Panc1 (cell line): Measurements from ENCODE around the gene UTF1. TPM values are rescaled to one million over a fixed set of nuclear protein-coding genes. Genes with fewer than 3 reads are reported as not detected.

Source experiments
- ATAC-seq: fragments of 200-7000 bp; cut with Tn5 transposase; 2 replicates; pipeline ENCODE4 v1.9.1; 2020; ENCODE audit warnings: mild to moderate bottlenecking, moderate library complexity
- BruUV-seq: library from RNA; stranded (reverse); fragments of 400-500 nt; replicated peaks from 2 replicates; lab custom pipeline; 2021; lab: Mats Ljungman, UMichigan
- CTCF ChIA-PET: fragments of 300-600 bp; sonication (Branson Sonifier 250); formaldehyde crosslinking; loops from one replicate; lab custom pipeline; 2022; ENCODE audit warnings: antibody characterized with exemption; lab: Charles Lee
- POLR2A ChIA-PET: fragments of 300-600 bp; sonication (Branson Sonifier 250); formaldehyde crosslinking; loops from one replicate; lab custom pipeline; 2022; ENCODE audit warnings: antibody characterized with exemption; lab: Charles Lee
- DNase-seq: peaks from one replicate; pipeline ENCODE4 v3.0.0-alpha.2; 2010; ENCODE audit warnings: low read depth, low spot score
- H3K27ac ChIP-seq: 2 replicates; pipeline ENCODE4 v1.5.1; 2011; ENCODE audit warnings: mild to moderate bottlenecking, low read length, inconsistent platforms
- H3K27me3 ChIP-seq: fragments of 200-500 bp; sonication (Bioruptor generic); 2 replicates; pipeline ENCODE4 v1.6.0; 2014; ENCODE audit warnings: low read length, inconsistent platforms; ENCODE audit not compliant: control insufficient read depth, insufficient read depth
- H3K36me3 ChIP-seq: fragments of 200-500 bp; sonication (Bioruptor generic); 2 replicates; pipeline ENCODE4 v1.5.1; 2014; ENCODE audit warnings: inconsistent platforms, mild to moderate bottlenecking, low read length, moderate library complexity; ENCODE audit not compliant: control insufficient read depth, insufficient read depth
- H3K4me1 ChIP-seq: 2 replicates; pipeline ENCODE4 v1.5.1; 2011; ENCODE audit warnings: inconsistent platforms, mild to moderate bottlenecking, low read length, moderate library complexity; ENCODE audit not compliant: control insufficient read depth, insufficient read depth
- H3K4me3 ChIP-seq, 2 experiments: 2 replicates each; pipeline ENCODE4 v1.5.1; 2011 to 2012; ENCODE audit warnings: low read depth in 2 of 2, low read length in 2 of 2, mild to moderate bottlenecking in 2 of 2, inconsistent platforms in 1 of 2, moderate library complexity in 1 of 2
- H3K9me3 ChIP-seq: fragments of 200-500 bp; sonication (Bioruptor generic); 2 replicates; pipeline ENCODE4 v1.5.1; 2014; ENCODE audit warnings: low read depth, mild to moderate bottlenecking, inconsistent platforms, low read length, moderate library complexity; ENCODE audit not compliant: control insufficient read depth, insufficient read depth
- POLR2AphosphoS5 ChIP-seq: IDR thresholded peaks from 2 replicates; pipeline ENCODE4 v1.6.1; 2012; ENCODE audit warnings: mild to moderate bottlenecking, low read depth, low read length, moderate library complexity
- SIN3A ChIP-seq: IDR thresholded peaks from 2 replicates; pipeline ENCODE4 v1.6.1; 2012; ENCODE audit warnings: low read depth, mild to moderate bottlenecking, low read length, moderate library complexity, borderline replicate concordance; ENCODE audit not compliant: insufficient read depth
- TCF7L2 ChIP-seq: IDR thresholded peaks from 2 replicates; pipeline ENCODE4 v1.6.1; 2011; ENCODE audit warnings: mild to moderate bottlenecking, low read depth, low read length, inconsistent platforms
- in situ Hi-C: cut with HindIII; loops from 2 replicates; pipeline ENCODE4 v1.10.0; 2016; ENCODE audit warnings: low sequenced_read_pairs, low pct_unique_long_range_greater_than_20kb
- intact Hi-C: fragments of 100-400 bp; cut with micrococcal nuclease; formaldehyde crosslinking; loops from one replicate; pipeline ENCODE4 v1.10.0; 2022; ENCODE audit not compliant: unreplicated experiment
- total RNA-seq: library from RNA; stranded (reverse); gene quantifications from one replicate; pipeline ENCODE4 v1.2.1, GENCODE V29; 2021; ENCODE audit not compliant: unreplicated experiment
- TF ChIP-seq, protein P1 (sequence below), 2 experiments: IDR thresholded peaks; 2 replicates each; pipeline ENCODE4 v1.6.1; 2011 to 2012; ENCODE audit warnings: low read depth in 2 of 2, control low read depth in 1 of 2, low read length in 1 of 2, mild to moderate bottlenecking in 1 of 2, moderate library complexity in 1 of 2; ENCODE audit not compliant: insufficient read depth in 1 of 2
- TF ChIP-seq, protein P2 (sequence below): fragments of 450-650 bp; IDR thresholded peaks from 2 replicates; pipeline ENCODE4 v1.5.1; 2017; ENCODE audit warnings: mild to moderate bottlenecking

UTF1 gene
- total RNA-seq, 1 experiment from 2014 or later, result not detected

- in situ Hi-C loops (no loop called here), intact Hi-C loops (no loop called here)
- ATAC-seq (no peak), DNase-seq (no peak)
- ChIA-PET POLR2A (no interaction called here), CTCF (no interaction called here)
- Histone ChIP-seq H3K9me3 (no peaks in the 10 kb centered on the region), H3K27me3 (peaks cover 8% of the 10 kb centered on the region), H3K27ac (no peak overlapping the region), H3K4me1 (no peaks in the 10 kb centered on the region), H3K36me3 (no peaks in the 10 kb centered on the region), H3K4me3 (no peak overlapping the region)
- TF ChIP-seq, protein P1, sequence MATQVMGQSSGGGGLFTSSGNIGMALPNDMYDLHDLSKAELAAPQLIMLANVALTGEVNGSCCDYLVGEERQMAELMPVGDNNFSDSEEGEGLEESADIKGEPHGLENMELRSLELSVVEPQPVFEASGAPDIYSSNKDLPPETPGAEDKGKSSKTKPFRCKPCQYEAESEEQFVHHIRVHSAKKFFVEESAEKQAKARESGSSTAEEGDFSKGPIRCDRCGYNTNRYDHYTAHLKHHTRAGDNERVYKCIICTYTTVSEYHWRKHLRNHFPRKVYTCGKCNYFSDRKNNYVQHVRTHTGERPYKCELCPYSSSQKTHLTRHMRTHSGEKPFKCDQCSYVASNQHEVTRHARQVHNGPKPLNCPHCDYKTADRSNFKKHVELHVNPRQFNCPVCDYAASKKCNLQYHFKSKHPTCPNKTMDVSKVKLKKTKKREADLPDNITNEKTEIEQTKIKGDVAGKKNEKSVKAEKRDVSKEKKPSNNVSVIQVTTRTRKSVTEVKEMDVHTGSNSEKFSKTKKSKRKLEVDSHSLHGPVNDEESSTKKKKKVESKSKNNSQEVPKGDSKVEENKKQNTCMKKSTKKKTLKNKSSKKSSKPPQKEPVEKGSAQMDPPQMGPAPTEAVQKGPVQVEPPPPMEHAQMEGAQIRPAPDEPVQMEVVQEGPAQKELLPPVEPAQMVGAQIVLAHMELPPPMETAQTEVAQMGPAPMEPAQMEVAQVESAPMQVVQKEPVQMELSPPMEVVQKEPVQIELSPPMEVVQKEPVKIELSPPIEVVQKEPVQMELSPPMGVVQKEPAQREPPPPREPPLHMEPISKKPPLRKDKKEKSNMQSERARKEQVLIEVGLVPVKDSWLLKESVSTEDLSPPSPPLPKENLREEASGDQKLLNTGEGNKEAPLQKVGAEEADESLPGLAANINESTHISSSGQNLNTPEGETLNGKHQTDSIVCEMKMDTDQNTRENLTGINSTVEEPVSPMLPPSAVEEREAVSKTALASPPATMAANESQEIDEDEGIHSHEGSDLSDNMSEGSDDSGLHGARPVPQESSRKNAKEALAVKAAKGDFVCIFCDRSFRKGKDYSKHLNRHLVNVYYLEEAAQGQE (IDR thresholded peaks at IDR 0.05; ENCODE audit: insufficient read depth in 1 of 2, low read depth in 2 of 2, low read length in 1 of 2), result no peak
- no peak for TF ChIP-seq SIN3A
- no peak for TF ChIP-seq TCF7L2
- TF ChIP-seq, protein P2, sequence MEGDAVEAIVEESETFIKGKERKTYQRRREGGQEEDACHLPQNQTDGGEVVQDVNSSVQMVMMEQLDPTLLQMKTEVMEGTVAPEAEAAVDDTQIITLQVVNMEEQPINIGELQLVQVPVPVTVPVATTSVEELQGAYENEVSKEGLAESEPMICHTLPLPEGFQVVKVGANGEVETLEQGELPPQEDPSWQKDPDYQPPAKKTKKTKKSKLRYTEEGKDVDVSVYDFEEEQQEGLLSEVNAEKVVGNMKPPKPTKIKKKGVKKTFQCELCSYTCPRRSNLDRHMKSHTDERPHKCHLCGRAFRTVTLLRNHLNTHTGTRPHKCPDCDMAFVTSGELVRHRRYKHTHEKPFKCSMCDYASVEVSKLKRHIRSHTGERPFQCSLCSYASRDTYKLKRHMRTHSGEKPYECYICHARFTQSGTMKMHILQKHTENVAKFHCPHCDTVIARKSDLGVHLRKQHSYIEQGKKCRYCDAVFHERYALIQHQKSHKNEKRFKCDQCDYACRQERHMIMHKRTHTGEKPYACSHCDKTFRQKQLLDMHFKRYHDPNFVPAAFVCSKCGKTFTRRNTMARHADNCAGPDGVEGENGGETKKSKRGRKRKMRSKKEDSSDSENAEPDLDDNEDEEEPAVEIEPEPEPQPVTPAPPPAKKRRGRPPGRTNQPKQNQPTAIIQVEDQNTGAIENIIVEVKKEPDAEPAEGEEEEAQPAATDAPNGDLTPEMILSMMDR, result no peak
- no peak for TF ChIP-seq POLR2AphosphoS5
- no TSS peak for BruUV-seq
Measured at GRCh38 chr10:133191651-133192050, 38.4 kb upstream of the UTF1 start.

GRCh38 chr10:133194151-133194550 is 35.9 kb upstream of the UTF1 start:
- no peak overlapping the region for H3K4me3 ChIP-seq
- no peaks in the 10 kb centered on the region for H3K9me3 ChIP-seq
- H3K4me1 ChIP-seq, result no peaks in the 10 kb centered on the region
- CTCF ChIA-PET, result no interaction called here
- H3K27me3 ChIP-seq, result peaks cover 8% of the 10 kb centered on the region
- POLR2A ChIA-PET, result no interaction called here
- DNase-seq, result no peak
- no peak for TF ChIP-seq POLR2AphosphoS5
- TF ChIP-seq, protein P2, result no peak
- no peak for TF ChIP-seq SIN3A
- TF ChIP-seq TCF7L2, result no peak
- TF ChIP-seq, protein P1 (IDR thresholded peaks at IDR 0.05; ENCODE audit: insufficient read depth in 1 of 2, low read depth in 2 of 2, low read length in 1 of 2), result no peak
- intact Hi-C loops (no loop called here), in situ Hi-C loops (no loop called here)
- no TSS peak for BruUV-seq
- H3K36me3 ChIP-seq, result no peaks in the 10 kb centered on the region
- no peak for ATAC-seq
- H3K27ac ChIP-seq, result no peak overlapping the region
